HG02852 (cell line): ENCODE data around the gene FOCAD.

Experiments used
- ATAC-seq: cut with Tn5 transposase; IDR thresholded peaks from one replicate; pipeline ENCODE4 v1.9.1; 2021; ENCODE audit warnings: mild to moderate bottlenecking, moderate library complexity; ENCODE audit not compliant: unreplicated experiment

The FOCAD gene

DNA sequence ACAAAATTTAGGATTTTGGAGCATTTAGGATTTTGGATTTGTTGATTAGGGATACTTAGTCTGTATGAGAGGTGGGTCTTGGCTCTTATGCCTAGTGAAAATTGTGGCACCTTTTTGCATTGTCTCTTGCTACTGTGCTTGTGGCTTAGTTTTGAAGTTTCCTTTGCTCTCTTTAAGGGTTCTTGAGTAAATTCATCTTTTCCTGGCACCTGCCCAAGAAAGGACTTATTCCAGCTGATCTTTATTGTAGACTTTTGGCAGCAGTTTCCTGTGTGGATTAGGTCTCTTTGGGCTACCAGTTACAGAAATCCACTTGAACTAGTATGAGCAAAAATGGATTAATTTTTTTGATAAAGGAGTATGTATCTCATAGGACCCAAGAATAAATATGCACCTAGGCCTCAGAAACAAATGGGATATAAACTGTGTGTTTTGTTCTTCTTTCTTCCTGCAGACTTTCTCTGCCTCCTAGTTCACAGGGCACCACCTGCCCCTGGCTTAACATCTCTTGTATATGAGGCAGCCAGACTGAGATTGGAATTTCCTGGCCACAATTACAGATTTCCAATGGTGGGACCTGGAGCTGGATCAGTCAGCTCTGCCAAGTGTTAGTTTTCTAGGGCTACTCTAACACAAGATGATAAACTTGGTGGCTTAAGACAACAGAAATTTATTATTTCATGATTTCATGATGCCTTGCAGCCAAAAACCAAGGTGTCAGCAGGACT lies 44.6 kb downstream of the FOCAD start:
- ATAC-seq = no peak

GRCh38 chr9:20729523-20729922 lies 45.5 kb downstream of the FOCAD start:
- no peak for ATAC-seq

- no peak for ATAC-seq
These were observed 48.1 kb downstream of the FOCAD start for GRCh38 chr9:20732118-20732517.

DNA sequence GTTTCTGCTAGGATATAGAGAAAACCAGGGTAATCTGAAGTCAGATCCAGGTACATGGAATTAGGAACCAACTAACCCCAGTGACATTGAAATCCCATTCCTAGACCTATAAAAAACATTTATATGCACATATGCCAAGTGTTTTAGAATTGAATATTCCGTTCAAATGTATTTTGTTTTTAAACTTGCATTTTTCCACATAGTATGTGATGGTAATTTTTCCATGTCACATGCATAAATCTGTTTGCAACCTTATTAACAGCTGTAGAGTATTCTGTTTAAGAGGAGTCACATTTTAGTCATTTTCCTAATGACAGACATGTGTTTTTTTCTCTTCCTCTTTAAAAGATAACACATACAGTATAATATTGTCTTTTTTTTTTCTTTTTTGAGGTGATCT lies 50.2 kb downstream of the FOCAD start:
- ATAC-seq = no peak

GRCh38 chr9:20740304-20740703 lies 56.2 kb downstream of the FOCAD start:
- ATAC-seq = no peak

DNA sequence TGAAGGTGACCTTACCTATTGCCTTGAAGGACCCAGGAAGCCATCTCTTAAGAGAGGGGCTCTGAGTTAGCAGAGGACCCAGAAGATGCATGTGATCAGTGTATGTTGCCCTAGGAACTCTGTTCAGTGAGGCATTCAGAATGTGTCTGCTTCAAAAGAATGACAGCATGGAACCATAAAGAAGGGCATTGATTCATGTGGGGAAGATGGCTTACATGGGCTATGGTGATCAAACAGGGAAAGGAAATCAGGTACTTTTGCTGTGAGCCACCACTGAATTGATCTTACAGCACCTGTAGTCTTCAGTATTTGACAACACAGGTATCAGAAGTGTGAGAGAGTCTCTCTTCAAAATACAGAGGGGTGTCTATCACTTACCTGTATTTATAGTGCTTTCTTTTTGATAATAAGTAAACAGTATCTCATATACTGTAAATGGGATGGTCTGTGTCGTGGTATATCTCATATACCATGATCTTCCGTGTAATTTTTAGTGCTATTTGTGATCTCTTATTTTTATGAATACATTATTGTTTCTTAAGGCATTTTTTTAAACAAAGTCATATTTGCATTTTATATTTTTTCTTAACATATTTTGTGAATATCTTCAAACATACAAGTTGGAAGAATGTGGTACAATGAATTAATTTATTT lies 57.0 kb downstream of the FOCAD start:
- no peak for ATAC-seq

GRCh38 chr9:20742833-20743232 lies 58.8 kb downstream of the FOCAD start:
- no peak for ATAC-seq

- no peak for ATAC-seq
These were observed 60.1 kb downstream of the FOCAD start for GRCh38 chr9:20744036-20744630.

- no peak for ATAC-seq
These were observed 62.9 kb downstream of the FOCAD start for GRCh38 chr9:20746967-20747366.

GRCh38 chr9:20749496-20750198 lies 65.6 kb downstream of the FOCAD start:
- no peak for ATAC-seq

GRCh38 chr9:20753761-20754160 lies 69.7 kb downstream of the FOCAD start:
- ATAC-seq = no peak

DNA sequence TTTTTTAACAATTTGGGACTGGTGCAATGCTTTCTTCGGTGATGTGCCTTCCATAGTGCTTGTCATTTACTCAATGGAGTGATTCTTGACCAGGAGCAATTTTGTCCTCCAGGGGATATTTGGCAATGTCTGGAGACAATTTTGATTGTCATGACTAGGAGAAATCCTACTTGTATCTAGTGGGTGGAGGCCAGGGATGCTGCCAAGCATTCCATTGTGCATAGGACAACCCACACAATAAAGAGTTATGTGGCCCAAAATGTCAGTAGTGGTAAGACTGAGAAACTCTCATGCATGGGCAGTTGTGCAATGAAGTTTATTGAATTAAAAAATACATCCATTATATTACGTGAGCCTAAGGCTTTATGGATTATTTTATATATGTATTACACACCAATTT lies 70.5 kb downstream of the FOCAD start:
- ATAC-seq = no peak

- ATAC-seq = no peak
These were observed 76.3 kb downstream of the FOCAD start for GRCh38 chr9:20760246-20760891.

GRCh38 chr9:20770947-20771346 lies 86.9 kb downstream of the FOCAD start:
- ATAC-seq = no peak

- no peak for ATAC-seq
These were observed 87.7 kb downstream of the FOCAD start for GRCh38 chr9:20771729-20772128.

GRCh38 chr9:20775683-20776082 lies 91.6 kb downstream of the FOCAD start:
- ATAC-seq = no peak

GRCh38 chr9:20781092-20781491 lies 97.0 kb downstream of the FOCAD start:
- no peak for ATAC-seq

DNA sequence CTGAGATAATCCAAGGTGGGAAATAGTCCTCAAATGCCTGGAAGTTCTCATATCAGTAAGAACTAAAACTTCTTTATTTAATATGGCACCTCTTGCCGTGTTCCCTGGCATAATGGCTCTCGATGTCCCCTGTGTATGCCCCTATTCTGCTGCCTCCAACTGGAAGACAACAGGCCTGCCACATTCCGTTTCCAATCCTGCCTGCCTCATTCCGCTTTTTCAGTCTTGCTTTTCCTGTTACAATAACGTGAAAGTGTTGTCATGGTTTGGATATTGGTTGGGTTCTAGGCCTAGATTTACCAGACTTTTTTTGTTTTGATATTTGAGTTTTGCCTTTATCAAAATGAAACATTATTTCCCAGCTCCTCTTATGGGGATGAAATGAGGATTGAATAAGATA lies 98.2 kb downstream of the FOCAD start:
- no peak for ATAC-seq

- no peak for ATAC-seq
These were observed 99.3 kb downstream of the FOCAD start for GRCh38 chr9:20783057-20784038.

- ATAC-seq = no peak
These were observed 100.1 kb downstream of the FOCAD start for GRCh38 chr9:20784196-20784595.
